Dermis blood vessel endothelial cell (primary cell): ENCODE results near the gene CPA5. TPM values are rescaled to one million over a fixed set of nuclear protein-coding genes. Genes with fewer than 3 reads are reported as not detected.

ENCODE experiments used
- DNase-seq: peaks from one replicate; pipeline ENCODE4 v3.0.0; 2010
- total RNA-seq: library from RNA; depleted of rRNA; stranded (reverse); fragments of >200 nt; gene quantifications from 2 replicates; pipeline ENCODE4 v1.2.3, GENCODE V29; 2014

Gene CPA5
- total RNA-seq, 1 donor from 2014 or later: not detected

DNA sequence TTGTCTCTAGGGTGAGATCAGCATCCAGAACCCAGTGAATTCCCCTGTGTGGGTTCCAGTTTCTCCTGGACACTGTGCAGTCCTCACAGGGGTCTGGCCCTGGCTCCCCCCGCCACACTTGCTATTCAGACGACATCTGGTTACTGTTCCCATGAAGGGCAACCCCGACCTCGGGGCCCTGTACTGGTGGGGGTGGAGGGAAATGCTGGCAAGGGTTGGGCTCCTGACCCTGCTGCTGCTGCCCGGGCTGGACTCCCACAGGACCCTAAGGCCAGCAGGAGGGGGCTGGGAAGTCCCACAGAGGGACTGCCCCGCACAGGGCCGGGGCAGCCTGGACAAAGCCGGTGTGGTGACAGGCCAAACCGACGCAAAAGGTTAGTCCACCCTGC lies 34.9 kb downstream of the CPA5 start:
- no peak for DNase-seq

DNA sequence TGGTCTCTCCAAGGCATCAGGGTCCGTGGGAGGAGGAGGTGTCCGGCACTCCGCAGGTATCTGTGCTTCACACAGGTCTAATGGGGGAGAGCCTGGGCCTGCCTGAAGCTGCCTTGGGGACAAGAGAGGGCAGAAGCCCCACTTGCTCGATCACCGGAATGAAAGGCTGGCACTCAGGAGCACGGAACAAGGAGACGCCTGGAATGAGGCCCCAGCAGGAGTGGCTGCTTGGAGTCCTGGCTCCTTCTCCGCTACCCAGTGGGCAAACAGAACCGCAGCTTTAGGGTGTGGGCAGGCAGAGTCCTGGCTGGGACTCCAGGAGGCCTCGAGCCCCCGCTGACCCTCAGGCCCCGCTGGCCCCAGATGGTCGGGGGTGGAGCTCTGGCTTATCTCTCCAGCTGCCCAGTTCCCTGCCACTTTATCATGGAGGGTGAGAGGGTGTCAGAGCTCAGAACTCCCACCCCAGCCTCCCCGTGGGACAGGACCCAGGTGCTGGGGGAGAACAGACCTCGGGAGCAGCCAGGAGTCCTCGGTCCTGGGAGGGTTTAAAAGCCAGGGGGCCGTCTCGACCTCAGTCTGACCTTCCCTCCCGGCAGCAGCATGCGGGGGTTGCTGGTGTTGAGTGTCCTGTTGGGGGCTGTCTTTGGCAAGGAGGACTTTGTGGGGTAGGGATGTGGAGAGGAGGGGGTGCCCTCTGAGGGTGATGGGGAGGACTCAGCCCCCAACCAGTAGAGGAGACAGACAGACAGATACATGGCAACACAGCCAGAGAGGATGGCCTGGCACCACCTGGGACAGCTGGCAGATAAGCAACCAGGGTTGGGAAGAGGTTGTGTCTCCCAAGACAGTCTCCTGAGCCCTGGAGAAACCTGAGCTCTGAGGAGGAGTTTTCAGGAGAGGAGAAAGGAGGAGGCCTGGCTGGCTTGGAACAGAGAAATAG lies 35.6 kb downstream of the CPA5 start, which contains the start of gene CPA1:
TSS of gene CPA1 (plus strand) at position 574 of the 940 bp plus-strand sequence. CDS start at position 601, 27 bp downstream.
- DNase-seq: no peak

GRCh38 chr7:130380861-130381455 lies 36.3 kb downstream of the CPA5 start:
- DNase-seq: no peak

GRCh38 chr7:130381468-130382312 lies 37.1 kb downstream of the CPA5 start:
- DNase-seq: no peak

DNA sequence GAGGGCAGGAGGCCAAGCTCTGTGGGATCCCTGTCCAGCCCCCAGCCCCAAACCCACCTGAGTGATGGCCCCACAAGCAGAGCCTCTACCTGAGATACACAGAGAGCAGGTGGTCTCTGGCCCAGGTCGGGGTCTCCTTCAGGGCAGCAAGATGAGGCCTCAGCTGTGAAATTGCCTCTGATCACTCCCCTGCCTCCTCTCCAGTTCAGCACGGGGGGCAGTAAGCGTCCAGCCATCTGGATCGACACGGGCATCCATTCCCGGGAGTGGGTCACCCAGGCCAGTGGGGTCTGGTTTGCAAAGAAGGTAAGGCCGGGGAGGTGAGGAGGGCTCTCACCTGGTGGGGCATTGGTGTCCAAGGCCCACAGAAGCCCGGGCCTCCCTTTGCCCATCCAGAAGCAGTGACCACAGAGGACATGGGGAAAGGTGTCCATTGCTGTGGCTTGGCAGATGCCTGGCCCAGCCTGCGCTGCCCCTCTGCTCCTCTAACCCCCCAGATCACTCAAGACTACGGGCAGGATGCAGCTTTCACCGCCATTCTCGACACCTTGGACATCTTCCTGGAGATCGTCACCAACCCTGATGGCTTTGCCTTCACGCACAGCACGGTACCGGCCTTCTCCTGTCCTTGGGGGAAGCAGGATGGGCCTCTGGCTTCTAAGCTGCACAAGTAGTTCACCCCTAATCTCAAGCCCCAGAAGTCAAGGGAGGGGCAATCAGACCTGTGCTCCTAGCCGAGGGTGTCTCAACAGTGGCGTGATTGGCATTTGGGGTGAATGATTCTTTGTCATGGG lies 38.8 kb downstream of the CPA5 start:
- DNase-seq: no peak

DNA sequence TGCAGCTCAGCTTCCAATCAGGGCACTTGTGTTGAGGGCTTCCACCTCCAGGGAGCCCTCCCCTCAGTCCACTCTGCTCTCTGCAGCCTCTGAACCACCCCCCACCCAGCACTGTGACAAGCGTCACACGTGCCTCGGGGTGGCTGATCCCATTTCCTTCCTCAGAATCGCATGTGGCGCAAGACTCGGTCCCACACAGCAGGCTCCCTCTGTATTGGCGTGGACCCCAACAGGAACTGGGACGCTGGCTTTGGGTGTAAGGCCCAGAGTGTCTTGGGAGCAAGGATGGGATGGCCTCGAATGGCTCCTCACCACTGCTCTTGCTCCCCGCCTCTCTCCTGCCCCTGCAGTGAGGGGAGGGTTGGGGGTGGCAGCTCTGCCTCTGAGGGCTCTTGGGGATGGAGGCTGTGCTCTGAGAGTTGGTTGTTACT lies 39.8 kb downstream of the CPA5 start:
- DNase-seq: no peak

DNA sequence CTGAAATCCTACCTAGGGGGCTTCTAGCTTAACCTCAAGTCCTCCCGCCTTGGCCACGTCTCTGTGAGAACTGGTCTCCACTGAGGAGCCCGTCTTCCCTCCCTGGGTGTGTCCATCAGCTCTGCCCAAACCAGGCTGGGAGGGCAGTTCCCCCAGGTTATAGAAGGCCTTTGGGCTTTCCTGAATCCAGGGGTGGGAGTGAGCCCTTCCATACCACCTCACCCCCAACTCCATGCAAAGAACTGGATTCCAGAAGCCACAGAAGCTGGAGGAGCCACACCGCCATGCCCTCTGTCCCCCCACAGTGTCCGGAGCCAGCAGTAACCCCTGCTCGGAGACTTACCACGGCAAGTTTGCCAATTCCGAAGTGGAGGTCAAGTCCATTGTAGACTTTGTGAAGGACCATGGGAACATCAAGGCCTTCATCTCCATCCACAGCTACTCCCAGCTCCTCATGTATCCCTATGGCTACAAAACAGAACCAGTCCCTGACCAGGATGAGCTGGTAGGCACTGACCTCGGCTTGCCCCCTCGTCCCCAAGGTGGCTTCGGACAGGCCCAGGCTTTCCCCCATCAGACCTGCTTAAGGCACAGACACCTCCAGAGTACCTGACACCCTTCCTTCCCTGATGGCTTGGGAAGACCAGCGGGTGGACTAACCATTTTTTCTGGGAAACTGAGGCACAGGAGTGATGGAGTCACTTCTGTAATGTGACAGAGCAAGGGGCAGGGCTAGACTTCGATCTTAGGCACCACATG lies 40.4 kb downstream of the CPA5 start:
- DNase-seq: no peak

- DNase-seq: no peak
These were observed 41.0 kb downstream of the CPA5 start for GRCh38 chr7:130385600-130386066.

- DNase-seq: no peak
These were observed 42.3 kb downstream of the CPA5 start for GRCh38 chr7:130386876-130387275.

DNA sequence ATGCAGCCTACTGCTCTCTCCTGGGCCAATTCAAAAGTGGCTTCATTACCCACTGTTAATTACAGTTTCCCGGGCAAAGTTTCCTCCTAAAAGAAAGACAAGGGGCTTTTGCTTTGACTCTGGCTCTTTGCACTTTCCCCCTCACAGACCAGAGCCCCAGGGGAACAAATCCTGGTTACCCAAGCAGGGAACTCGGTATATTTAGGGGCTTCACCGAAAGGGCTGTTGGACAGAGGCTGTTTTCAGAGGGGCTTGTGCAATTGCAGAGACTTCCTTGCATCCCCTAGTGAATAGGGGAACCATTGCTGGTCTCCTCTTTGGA lies 42.7 kb downstream of the CPA5 start:
- DNase-seq: no peak

DNA sequence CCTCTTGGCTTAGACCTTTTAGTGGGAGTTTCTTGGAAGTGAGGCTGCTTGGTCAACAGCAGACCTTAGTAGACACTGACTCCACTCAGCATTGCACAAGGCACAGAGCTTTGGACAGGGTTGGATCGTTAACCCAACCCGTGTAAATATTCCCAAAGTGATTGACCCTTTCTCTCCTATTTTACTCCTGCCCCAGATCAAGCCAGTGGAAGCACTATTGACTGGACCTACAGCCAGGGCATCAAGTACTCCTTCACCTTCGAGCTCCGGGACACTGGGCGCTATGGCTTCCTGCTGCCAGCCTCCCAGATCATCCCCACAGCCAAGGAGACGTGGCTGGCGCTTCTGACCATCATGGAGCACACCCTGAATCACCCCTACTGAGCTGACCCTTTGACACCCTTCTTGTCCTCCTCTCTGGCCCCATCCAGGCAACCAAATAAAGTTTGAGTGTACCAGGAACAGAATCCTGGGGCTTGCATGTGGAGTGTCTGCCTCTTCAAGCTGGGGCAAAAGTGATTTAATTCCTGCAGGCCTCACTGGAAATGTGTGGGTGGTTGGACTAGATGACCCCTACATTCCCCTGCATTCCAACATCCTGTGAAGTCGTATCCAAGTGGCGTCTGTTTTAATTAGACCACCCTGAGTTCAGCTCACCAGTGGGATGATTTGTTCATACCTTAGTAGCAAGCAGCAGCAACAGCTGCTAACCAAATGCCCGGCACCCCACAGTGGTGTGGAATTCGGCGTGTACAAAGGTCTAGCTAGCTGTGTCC lies 43.2 kb downstream of the CPA5 start:
- no peak for DNase-seq

- no peak for DNase-seq
These were observed 44.1 kb downstream of the CPA5 start for GRCh38 chr7:130388671-130389070.

DNA sequence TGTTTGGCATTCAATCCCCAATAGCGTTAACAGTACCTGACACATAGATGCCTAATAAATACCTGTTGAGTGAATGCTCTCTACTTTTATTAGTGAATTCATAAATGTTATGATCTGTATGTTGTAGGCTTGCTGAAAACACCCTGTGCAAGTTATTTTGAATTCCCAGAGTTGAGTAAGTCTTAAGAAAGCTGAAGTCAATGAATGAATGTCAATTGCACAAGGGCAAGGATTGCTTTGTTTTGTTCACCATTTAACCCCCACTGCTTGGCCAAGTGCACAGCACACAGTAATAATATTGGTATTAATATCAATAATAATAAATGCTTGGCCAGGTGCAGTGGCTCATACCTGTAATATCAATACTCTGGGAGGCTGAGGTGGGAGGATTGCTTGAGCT lies 45.9 kb downstream of the CPA5 start:
- DNase-seq: no peak

DNA sequence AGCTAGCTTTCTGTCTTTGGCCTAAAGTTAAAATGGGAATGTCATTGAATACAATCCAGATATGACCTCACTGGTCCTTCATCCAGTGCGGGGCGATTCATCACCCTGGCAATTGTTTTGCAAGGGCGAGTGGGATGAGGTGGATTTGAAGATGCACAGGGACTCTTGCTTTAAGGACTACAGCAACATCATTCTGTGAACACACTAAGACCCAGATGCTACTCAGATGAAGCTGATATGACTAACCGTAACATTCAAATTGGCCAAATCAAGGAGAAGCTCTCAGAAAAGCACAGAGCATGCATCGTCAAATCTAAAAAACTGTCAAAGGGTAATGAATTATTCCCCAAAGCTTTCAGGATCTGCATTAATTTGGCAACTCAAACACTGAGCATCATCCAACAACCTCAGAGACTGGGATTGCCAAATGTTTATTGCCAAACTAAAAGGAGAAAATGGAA lies 48.5 kb downstream of the CPA5 start:
- no peak for DNase-seq

DNA sequence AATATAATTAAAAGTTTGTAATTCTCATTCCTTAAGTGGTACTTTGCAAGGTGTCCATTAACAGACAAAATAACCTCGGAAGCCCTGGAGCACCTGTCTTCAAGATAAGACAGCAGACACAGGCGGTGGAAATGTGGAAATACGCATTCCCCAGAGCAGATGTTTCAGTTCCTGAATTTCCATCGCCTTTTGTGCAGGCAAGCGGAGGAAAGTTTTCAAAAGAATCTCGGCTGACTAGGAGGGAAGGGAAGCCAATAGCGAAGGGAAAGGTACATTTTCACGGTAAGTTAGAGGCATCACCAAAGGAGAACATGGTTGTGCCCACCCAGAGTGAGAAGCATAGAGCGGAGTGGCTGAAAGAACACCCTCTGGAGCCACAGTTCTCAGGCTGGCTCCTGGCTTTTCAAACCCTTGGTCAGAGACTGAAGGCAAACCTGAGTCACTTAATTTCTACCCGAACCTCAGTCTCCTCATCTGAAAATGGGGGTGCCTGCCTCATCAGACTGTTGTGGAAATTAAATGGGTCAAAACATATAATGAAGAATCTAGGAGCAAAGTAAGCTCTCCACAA lies 49.3 kb downstream of the CPA5 start:
- no peak for DNase-seq

- no peak for DNase-seq
These were observed 50.0 kb downstream of the CPA5 start for GRCh38 chr7:130394421-130395195.

DNA sequence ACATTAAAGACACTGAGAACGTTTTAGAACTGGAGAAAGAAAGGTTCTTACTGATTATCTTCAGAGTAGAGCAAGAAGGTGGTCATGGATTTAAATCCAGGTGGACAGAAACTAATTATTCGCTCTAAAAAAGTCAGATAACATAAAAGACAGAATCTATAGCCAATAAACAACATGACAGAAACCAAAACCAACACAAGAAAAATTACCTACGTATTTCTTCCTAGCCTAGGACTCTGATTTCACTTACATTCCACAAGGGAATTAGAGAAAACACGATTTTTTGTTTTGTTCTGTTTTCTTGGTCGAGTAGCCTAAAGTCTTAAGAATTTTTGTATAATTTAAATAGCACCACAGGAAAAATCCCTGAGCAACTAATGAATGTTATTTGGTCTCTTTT lies 50.8 kb downstream of the CPA5 start:
- DNase-seq: no peak

DNA sequence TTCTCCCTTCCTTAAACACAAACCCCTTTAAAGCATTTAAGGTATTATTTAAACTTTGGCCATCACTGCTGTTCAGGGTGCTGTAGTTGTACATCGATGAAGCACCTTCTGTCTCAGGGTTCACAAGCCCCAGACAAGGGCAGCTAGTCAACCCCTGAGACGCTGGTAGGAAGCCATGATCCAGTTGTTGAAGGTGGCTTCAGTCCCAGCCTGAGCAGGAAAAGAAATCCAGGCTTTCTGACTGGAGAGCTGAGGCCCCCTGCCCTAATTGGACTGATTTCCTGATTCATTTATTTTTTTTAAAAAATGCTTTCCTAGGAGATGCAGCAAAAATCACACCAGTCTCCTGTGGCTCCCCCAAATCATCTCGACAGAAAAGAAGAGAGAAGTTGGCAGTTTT lies 51.5 kb downstream of the CPA5 start:
- DNase-seq: no peak

- DNase-seq: no peak
These were observed 52.6 kb downstream of the CPA5 start for GRCh38 chr7:130397051-130397757.
